GM03348 (cell line): ENCODE results near the gene HAT1.

Source experiments
- DNase-seq: peaks from one replicate; pipeline ENCODE4 v3.0.0; 2012; ENCODE audit warnings: low spot score

HAT1 gene

GRCh38 chr2:171921970-171922229, 361 bp upstream of the HAT1 start:
- DNase-seq, result no peak

GRCh38 chr2:171923206-171923605, 945 bp downstream of the HAT1 start:
- DNase-seq, result peak; percentile 14

DNA sequence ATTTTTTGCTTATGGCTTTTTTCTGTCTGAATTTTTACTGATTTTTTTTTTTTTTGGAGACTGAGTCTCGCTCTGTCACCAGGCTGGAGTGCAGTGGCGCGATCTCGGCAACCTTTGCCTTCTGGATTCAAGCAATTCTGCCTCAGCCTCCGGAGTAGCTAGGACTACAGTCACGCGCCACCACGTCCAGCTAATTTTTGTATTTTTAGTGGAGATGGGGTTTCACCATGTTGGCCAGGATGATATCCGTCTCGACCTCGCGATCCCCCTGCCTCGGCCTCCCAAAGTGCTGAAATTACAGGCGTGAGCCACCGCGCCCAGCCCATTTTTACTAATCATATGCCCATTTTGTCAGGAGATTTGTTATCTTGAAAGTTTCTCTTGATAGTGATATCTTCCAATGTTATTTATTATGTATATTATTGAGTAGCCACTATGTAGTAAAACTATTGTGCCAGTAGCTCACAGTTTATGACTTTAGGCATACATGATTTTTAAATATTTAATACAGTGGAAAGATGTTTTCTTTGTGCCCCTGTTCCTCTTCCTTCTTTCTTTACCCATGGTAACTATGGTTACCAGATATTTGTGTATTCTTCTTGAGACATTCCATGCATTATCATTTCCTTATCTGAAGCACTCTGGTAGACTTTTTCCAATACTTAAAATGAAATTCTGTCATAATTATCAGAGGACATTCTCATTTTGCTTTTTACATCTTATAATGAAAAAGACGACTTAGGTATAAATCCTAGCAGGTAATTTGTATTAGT, 2.1 kb downstream of the HAT1 start:
- no peak for DNase-seq

DNA sequence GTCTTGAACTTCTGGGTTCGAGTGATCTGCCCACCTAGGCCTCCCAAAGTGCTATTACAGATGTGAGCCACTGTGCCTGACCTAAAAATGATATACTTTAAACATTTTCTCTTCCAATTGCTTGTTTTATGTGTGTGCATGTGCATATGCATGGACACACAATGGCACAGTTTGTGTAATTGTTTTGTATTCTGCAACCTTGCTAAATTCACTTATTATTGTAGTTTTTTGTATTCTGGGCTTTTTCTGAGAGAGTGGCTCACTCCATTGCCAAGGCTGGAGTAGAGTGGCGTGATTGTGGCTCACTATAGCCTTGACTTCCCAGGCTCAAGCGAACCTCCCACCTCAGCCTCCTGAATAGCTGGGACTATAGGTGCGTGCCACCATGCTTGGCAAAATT, 8.1 kb downstream of the HAT1 start:
- DNase-seq, result no peak

- no peak for DNase-seq
Measured at GRCh38 chr2:171939058-171939742, 16.9 kb downstream of the HAT1 start.

- no peak for DNase-seq
Measured at GRCh38 chr2:171939743-171940071, 17.4 kb downstream of the HAT1 start.

DNA sequence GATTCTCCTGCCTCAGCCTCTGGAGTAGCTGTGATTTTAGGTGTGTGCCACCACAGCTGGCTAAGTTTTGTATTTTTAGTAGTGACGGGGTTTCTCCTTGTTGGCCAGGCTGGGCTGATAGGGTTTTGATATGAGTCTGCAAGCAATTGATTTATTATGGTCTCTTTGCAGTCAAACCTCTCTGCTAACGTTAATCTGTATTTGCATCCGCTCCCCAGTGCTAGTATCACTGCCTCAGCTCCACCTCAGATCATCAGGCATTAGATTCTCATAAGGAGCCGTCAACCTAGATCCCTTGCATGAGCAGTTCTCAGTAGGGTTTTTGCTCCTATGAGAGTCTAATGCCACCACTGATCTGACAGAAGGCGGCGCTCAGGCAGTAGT, 19.0 kb downstream of the HAT1 start:
- DNase-seq, result no peak

DNA sequence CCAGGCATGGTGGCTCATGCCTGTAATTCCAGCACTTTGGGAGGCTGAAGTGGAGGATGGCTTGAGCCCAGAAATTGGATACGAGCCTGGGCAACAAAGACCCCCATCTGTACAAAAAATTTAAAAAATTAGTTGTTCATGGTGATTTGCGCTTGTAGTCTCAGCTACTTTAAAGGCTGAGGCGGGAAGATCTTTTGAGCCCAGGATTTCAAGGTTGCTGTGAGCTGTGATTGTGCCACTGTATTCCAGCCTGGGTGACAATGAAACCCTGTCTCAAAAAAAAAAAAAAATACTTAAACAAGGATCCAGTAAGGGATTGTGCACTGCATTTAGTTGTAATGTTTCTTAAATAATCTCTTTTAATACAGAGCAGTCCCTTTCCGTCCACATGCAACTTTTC, 21.6 kb downstream of the HAT1 start:
- DNase-seq, result no peak

DNA sequence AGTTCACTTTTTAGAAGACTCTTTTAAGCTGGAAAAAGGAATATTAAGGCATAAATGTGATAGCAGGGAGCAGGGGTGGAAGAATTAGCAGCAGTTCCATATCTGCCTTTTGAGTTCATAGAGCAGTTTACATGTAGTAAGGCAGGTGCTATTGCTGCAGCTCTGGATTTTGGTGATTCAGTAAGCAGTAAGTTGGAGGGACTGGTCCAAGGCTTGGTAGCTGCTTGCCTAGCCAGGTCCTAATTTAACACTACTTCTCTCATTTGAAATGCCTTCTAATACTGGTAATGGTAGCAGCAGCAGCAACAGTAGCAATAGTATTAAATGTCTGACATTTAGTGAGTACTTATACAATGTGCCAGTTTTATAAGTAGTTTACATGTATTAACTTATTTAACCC, 30.0 kb downstream of the HAT1 start:
- DNase-seq, result no peak

DNA sequence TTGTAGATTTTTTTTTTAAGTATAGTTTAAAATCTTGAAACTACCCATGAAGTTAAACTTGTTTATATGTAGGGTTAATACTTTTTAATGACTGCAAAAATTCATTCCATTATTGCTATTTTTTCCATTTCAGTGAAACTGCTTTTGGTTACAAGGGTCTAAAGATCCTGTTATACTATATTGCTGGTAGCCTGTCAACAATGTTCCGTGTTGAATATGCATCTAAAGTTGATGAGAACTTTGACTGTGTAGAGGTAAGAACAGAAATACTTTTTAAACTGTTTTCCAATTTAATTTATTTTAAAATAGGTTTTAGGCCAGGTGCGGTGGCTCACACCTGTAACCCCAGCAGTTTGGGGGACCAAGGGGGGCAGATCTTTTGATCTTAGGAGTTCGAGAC, 30.5 kb downstream of the HAT1 start:
- no peak for DNase-seq

- DNase-seq, result no peak
Measured at GRCh38 chr2:171956135-171956825, 34.0 kb downstream of the HAT1 start.

DNA sequence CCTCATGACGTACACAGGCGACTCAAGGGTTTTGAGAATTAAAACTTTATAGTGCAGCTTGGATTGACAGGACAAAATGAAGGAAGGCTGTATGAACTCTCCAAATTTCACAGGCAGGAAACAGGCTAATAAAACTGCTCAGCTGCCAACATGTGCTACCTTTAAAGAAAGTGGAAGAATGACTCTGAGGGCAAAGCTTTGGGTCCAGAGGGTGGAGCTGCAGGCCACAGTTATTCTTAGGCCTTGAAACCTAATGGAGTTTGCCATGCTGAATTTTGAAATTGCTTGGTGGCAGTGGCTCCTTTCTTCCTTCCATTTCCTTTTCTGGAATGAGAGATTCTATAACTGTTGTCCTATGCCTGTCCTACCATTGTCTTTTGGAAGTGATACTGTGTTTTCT, 34.8 kb downstream of the HAT1 start:
- DNase-seq, result no peak

DNA sequence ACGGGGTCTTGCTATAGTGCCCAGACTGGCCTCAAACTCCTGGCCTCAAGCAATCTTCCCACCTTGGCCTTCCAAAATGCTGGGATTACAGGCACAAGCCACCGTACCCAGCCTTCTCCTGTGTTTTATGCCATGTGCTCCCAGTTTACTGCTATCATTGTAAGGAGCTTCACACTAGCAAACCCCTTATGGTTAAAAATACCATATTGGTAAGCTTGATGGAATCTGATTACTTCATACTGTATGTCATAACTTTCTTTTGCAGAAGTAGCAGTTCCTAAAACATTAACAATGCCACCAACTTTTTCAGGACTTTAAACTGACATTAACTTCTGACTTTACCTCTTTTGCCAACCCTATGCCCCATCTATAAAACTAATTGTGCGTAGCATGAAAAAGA, 36.2 kb downstream of the HAT1 start:
- DNase-seq, result peak; percentile 60

GRCh38 chr2:171959998-171960397, 37.7 kb downstream of the HAT1 start:
- no peak for DNase-seq

DNA sequence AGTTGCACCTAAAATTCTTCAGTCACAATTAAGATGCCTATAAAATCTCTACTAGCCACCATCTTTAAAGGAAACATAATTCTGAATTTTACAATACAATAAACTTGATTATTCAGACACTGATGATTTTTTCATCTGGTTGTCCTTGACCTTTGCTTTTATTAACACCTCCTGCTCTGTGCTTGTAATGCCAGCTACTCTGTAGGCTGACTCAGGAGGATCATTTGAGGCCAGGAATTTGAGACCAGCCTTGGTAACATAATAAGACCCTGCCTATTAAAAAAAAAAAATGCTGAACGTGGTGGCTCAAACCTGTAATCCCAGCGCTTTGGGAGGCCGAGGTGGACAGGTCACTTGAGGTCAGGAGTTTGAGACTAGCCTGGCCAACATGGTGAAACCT, 38.3 kb downstream of the HAT1 start:
- DNase-seq, result no peak

GRCh38 chr2:171963198-171963597, 40.9 kb downstream of the HAT1 start:
- DNase-seq, result no peak

GRCh38 chr2:171964308-171964707, 42.0 kb downstream of the HAT1 start:
- no peak for DNase-seq

DNA sequence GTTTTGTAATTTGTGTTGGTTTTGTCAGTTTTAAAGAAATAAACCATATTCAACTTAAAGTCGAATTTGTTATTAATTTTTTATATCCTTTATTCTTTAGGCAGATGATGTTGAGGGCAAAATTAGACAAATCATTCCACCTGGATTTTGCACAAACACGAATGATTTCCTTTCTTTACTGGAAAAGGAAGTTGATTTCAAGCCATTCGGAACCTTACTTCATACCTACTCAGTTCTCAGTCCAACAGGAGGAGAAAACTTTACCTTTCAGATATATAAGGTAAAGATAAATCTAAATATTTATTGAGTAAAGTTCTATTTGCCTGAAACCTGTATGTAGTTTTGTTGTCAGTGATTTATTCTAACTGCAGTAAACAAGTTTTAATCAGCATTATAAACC, 43.0 kb downstream of the HAT1 start:
- no peak for DNase-seq

DNA sequence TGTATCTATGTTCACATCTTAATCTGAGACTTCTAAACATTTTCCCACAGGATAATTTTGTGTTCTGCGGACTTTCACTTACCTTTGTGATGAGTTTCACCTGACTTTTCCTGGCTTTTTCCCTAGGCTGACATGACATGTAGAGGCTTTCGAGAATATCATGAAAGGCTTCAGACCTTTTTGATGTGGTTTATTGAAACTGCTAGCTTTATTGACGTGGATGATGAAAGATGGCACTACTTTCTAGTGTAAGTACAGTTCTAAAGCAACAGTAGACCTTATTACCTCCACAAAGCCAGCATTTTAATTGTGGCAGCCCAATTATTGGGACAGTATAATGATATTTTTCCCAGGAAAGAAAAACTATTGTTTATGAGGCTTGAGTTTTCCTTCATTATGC, 43.4 kb downstream of the HAT1 start:
- no peak for DNase-seq

GRCh38 chr2:171966235-171966634, 44.0 kb downstream of the HAT1 start:
- no peak for DNase-seq

DNA sequence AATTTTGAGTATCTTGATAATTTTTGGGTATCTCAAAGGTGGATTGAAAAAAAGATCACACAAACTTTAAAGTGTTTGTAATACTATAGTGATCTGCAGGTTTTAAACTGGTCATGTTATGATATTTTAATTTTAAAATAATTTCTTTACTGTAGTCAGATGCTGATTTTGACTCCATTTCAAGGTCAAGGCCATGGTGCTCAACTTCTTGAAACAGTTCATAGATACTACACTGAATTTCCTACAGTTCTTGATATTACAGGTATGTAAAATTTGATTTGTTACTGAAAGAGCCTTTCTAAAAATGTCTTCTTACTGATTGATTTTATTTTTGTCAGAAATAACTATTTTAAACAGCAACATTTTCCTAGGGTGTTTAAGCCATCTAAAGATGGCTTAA, 44.4 kb downstream of the HAT1 start:
- no peak for DNase-seq

DNA sequence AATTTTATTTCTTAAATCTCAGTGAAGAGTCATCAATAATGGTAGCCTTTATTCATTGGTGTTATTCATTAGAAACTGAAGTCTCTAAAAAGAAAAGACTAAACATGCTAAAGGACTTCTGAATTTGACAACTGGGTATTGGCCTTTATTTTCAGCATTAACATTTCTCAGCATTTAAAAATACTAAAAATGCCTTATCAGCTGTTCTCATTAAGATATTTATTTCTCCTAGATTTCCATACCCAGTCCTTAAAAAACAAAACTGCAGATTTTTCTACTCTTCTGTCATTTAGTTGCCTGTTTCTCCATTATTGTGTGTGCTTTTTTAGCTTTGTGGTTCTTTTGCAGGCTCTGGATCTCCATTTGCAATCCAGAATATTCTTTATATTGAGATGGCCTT, 46.2 kb downstream of the HAT1 start:
- no peak for DNase-seq

- DNase-seq, result no peak
Measured at GRCh38 chr2:171972329-171972982, 50.2 kb downstream of the HAT1 start.
